Measurements from ENCODE around the gene ARHGAP19.

The ARHGAP19 gene

GRCh38 chr10:97259119-97259518, 33.3 kb downstream of the ARHGAP19 start:
- H3K27ac ChIP-seq = no peak overlapping the region
- in situ Hi-C loops (cut with HindIII; ENCODE audit: low pct_ligation_motif_present, low sequenced_read_pairs) = no loop called here
- DNase-seq = no peak
- no peaks in the 10 kb centered on the region for H3K36me3 ChIP-seq (replicated peaks)
- H3K4me3 ChIP-seq (ENCODE audit: low read depth, low read length) = no peak overlapping the region
- H3K27me3 ChIP-seq (replicated peaks) = no peaks in the 10 kb centered on the region
- TF ChIP-seq, protein P1, sequence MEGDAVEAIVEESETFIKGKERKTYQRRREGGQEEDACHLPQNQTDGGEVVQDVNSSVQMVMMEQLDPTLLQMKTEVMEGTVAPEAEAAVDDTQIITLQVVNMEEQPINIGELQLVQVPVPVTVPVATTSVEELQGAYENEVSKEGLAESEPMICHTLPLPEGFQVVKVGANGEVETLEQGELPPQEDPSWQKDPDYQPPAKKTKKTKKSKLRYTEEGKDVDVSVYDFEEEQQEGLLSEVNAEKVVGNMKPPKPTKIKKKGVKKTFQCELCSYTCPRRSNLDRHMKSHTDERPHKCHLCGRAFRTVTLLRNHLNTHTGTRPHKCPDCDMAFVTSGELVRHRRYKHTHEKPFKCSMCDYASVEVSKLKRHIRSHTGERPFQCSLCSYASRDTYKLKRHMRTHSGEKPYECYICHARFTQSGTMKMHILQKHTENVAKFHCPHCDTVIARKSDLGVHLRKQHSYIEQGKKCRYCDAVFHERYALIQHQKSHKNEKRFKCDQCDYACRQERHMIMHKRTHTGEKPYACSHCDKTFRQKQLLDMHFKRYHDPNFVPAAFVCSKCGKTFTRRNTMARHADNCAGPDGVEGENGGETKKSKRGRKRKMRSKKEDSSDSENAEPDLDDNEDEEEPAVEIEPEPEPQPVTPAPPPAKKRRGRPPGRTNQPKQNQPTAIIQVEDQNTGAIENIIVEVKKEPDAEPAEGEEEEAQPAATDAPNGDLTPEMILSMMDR (IDR thresholded peaks at IDR 0.05; ENCODE audit: low read depth, low read length, missing control alignments) = no peak

GRCh38 chr10:97256356-97256755, 36.1 kb downstream of the ARHGAP19 start:
- TF ChIP-seq, protein P1 (IDR thresholded peaks at IDR 0.05; ENCODE audit: low read depth, low read length, missing control alignments) = no peak
- no peaks in the 10 kb centered on the region for H3K36me3 ChIP-seq (replicated peaks)
- in situ Hi-C loops (cut with HindIII; ENCODE audit: low pct_ligation_motif_present, low sequenced_read_pairs) = no loop called here
- H3K27ac ChIP-seq = no peak overlapping the region
- no peak for DNase-seq
- H3K27me3 ChIP-seq (replicated peaks) = no peaks in the 10 kb centered on the region
- H3K4me3 ChIP-seq (ENCODE audit: low read depth, low read length) = no peak overlapping the region

DNA sequence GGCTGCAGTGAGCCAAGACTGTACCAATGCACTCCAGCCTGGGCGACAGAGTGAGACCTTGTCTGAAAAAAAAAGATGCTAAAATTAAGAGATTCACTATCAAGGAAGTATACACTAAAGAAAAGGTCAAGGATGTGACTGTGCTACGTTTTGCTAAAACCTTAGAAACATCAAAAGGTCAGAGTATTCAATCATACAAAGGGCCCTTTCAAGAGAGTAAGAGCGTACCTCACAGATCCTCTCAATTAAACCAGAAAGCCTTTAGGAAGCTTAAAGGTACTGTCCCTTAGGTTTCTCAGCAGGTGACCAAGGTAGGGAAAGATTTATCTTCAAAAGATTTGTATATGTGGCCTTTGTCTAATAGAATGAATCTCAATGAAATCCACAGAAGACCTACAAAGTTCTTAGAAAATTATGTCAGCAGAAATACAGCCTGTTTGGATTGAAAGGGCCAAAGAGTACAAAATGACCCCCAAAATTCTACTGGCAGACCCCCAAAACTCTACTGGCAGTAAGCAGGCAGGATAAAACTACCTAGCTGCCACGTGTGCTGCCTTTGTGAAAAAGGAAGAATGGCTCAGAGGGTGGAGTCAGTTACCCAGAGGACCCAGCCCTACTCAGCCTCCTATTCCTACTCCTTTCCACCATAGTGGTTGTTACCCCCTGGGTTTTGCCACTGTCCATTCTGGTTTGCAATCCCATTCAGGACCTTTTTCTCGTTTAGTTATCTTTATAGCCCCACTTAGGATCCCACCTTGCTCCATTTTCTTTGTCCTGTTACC, 36.7 kb downstream of the ARHGAP19 start:
- no peak overlapping the region for H3K4me3 ChIP-seq (ENCODE audit: low read depth, low read length)
- H3K27ac ChIP-seq = no peak overlapping the region
- TF ChIP-seq, protein P1 (IDR thresholded peaks at IDR 0.05; ENCODE audit: low read depth, low read length, missing control alignments) = no peak
- no peaks in the 10 kb centered on the region for H3K27me3 ChIP-seq (replicated peaks)
- in situ Hi-C loops (cut with HindIII; ENCODE audit: low pct_ligation_motif_present, low sequenced_read_pairs) = no loop called here
- no peaks in the 10 kb centered on the region for H3K36me3 ChIP-seq (replicated peaks)
- DNase-seq = no peak

GRCh38 chr10:97254694-97255093, 37.7 kb downstream of the ARHGAP19 start:
- Histone ChIP-seq H3K27me3 (replicated peaks) (no peaks in the 10 kb centered on the region), H3K36me3 (replicated peaks) (no peaks in the 10 kb centered on the region), H3K4me3 (ENCODE audit: low read depth, low read length) (no peak overlapping the region), H3K27ac (no peak overlapping the region)
- in situ Hi-C loops (cut with HindIII; ENCODE audit: low pct_ligation_motif_present, low sequenced_read_pairs) = no loop called here
- no peak for DNase-seq
- TF ChIP-seq, protein P1 (IDR thresholded peaks at IDR 0.05; ENCODE audit: low read depth, low read length, missing control alignments) = no peak

GRCh38 chr10:97250952-97251351, 41.5 kb downstream of the ARHGAP19 start:
- in situ Hi-C loops (cut with HindIII; ENCODE audit: low pct_ligation_motif_present, low sequenced_read_pairs) = no loop called here
- no peak overlapping the region for H3K27ac ChIP-seq
- TF ChIP-seq, protein P1 (IDR thresholded peaks at IDR 0.05; ENCODE audit: low read depth, low read length, missing control alignments) = no peak
- no peak overlapping the region for H3K4me3 ChIP-seq (ENCODE audit: low read depth, low read length)
- no peak for DNase-seq
- H3K27me3 ChIP-seq (replicated peaks) = no peaks in the 10 kb centered on the region
- H3K36me3 ChIP-seq (replicated peaks) = no peaks in the 10 kb centered on the region

DNA sequence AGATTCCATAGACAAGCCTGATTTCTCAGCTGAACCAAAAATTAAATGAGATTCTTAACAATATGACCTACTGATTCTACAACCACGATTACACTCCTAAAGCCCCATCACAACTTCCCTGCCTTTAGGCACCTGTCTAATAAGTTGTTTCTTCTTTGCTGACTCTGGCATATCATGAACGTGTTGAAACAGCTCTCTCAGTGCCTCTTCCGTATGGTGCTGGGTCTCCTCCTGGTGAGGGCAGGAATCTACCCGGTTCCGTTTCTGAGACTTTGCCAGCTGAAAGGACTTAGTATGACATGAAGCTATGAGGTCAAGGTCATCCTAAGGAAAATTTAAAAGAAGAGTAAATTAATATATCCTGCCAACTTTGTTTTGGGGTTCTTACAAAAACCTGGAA, 48.6 kb downstream of the ARHGAP19 start:
- Histone ChIP-seq H3K36me3 (replicated peaks) (no peaks in the 10 kb centered on the region), H3K27ac (no peak overlapping the region), H3K4me3 (ENCODE audit: low read depth, low read length) (no peak overlapping the region), H3K27me3 (replicated peaks) (no peaks in the 10 kb centered on the region)
- TF ChIP-seq, protein P1 (IDR thresholded peaks at IDR 0.05; ENCODE audit: low read depth, low read length, missing control alignments) = no peak
- DNase-seq = no peak
- in situ Hi-C loops (cut with HindIII; ENCODE audit: low pct_ligation_motif_present, low sequenced_read_pairs) = no loop called here
